Kidney capillary endothelial cell (primary cell): ENCODE measurements around the gene GCK.

ENCODE experiments used
- DNase-seq: peaks from one replicate; pipeline ENCODE4 v3.0.0-alpha.2; 2018; ENCODE audit warnings: low spot score

GCK gene

GRCh38 chr7:44155191-44156185 lies 33.8 kb downstream of the GCK start:
- no peak for DNase-seq

- no peak for DNase-seq
Measured at GRCh38 chr7:44154703-44155102, 34.5 kb downstream of the GCK start.

- DNase-seq = no peak
Measured at GRCh38 chr7:44153948-44154335, 35.3 kb downstream of the GCK start.

DNA sequence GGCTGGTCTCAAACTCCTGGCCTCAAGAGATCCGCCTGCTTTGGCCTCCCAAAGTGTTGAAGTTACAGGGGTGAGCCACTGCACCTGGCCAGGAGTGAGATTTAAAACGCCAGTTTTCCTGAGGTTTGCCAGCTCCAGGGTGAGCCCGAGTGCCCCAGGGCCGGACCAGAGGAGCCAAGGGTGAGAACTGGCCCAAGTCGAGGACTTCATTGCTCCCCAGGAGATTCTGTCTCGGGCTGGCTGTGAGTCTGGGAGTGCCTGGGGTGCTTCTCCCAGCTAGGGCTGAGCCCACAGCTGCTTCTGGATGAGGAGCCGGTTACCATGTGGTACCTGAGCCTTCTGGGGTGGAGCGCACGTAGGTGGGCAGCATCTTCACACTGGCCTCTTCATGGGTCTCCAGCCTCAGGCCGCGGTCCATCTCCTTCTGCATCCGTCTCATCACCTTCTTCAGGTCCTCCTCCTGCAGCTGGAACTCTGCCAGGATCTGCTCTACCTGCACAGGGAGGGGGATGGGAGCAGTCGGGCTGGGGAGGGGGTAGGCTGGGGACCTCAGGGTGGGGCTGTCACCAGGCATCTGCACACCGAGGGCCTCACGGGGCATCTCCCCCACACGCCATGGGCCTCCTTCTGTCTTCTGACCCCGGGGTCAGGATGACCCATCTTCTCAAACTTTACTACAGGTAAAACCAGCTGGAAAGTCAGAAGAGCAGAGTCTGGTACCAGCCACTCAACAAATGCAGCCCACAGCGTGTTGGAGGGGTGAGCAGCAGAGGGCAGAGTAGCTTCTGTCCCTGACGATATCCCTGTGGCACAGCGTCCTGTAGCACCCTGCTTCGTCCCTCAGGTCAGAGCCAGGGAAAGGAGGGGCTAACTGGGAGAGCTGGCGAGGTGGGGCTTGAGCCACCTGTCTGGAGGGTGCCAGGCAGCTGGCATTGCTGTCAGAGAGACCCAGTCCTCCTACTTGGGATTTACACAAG lies 36.0 kb downstream of the GCK start:
- no peak for DNase-seq

DNA sequence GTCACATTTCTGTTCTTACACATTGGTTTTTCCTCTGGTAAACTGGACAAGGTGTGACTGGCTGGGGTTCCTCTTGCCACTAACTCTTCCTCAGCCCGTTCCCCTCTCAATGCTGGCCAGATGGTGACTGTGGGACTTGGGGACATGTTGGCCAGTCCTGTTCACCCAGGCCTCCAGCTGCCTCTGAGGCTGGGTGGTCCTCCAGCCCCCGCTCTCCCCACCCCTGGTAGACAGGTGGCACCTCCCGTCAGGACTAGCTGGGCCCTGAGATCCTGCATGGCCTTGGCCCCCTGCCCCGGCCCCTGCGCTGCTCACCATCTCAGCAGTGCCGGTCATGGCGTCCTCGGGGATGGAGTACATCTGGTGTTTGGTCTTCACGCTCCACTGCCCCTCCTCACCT lies 37.3 kb downstream of the GCK start:
- DNase-seq = no peak

GRCh38 chr7:44150966-44151941 lies 38.0 kb downstream of the GCK start:
- DNase-seq = no peak

DNA sequence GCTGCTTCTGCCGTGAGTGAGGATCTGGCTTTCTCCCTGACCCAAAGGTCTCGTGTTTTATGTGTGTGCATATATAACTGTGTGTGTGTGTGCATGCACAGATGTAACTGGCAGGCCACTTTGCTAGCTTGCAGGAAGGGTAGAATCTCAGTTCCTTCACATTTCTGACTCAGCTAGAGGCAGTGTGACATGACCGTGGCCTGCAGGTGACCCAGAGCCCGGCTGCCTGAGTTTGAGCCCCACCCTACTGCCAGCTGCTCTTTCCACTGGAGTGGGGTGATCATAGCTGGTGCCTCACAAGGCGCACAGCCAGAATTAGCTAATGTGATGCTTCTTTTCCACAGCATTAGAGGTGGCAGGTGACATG lies 38.8 kb downstream of the GCK start:
- no peak for DNase-seq

- no peak for DNase-seq
Measured at GRCh38 chr7:44149571-44150465, 39.4 kb downstream of the GCK start.

DNA sequence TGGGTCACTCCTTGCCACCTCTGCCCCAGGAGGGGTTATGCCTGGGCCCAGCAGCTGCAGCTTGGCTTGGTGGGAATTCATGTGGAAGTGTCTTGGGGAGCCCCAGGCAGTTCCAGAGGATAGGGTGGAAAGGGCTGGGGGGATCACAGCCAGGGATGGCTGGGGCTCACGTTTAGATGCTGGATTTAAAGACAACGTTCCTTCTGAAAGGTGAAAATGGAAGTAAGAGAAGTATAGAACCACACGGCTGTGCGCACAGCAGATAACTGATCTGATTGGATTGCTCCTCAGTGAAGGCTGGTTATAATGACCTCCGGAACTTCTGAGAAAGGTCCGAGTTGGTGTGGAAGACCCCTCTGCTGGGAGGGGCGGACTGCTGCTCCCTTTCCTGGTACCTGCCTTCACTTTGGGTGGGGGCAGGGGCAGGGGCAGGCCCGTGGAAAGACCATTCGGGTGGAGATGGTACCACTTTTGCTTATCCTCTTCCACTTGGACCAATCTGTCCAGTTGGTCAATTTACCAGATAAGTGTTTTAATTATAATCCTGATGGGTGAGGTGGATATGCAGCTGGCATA lies 40.2 kb downstream of the GCK start:
- no peak for DNase-seq

- DNase-seq = no peak
Measured at GRCh38 chr7:44148166-44148565, 41.1 kb downstream of the GCK start.

DNA sequence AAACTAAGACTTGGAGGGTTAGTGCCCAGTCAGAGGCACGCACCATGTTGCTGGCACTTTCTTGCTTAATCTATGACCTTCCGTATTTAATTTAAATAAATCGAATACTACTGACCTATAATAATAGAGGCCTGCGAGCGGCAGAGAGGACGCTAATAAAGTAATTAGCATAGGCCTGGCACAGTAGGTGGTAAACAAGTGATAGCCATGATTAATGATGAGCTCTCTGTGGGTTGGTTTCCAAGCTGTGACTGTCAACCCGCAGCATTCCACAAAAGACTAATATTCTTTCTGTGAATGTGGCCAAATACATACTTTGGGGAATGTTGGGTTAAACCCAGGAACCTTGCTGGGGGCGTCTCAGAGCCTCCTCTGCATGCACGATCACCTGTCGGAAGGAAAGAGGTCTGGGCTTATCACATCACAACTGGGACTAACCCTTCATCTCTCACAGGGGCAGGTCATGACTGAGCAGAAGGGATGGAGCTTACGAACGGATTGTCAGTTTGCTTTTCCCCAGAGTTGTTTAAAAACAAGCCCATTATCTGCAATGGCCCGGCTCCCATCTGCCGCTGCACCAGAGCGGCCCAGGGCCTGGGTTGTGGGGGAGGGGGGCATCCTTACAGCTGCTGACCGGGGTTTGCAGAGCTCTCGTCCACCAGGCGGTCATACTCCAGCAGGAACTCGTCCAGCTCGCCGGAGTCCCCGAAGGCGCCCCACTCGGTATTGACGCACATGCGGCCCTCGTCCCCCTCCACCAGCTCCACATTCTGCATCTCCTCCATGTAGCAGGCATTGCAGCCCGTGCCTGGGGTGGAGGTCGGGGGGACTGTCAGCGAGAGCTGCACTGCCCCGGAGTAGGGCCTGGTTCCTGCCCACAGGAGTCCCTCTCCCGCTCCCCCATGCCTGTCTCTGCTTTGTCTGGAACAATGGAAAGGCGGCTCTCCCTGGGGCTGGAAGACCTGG lies 41.9 kb downstream of the GCK start:
- DNase-seq = no peak

DNA sequence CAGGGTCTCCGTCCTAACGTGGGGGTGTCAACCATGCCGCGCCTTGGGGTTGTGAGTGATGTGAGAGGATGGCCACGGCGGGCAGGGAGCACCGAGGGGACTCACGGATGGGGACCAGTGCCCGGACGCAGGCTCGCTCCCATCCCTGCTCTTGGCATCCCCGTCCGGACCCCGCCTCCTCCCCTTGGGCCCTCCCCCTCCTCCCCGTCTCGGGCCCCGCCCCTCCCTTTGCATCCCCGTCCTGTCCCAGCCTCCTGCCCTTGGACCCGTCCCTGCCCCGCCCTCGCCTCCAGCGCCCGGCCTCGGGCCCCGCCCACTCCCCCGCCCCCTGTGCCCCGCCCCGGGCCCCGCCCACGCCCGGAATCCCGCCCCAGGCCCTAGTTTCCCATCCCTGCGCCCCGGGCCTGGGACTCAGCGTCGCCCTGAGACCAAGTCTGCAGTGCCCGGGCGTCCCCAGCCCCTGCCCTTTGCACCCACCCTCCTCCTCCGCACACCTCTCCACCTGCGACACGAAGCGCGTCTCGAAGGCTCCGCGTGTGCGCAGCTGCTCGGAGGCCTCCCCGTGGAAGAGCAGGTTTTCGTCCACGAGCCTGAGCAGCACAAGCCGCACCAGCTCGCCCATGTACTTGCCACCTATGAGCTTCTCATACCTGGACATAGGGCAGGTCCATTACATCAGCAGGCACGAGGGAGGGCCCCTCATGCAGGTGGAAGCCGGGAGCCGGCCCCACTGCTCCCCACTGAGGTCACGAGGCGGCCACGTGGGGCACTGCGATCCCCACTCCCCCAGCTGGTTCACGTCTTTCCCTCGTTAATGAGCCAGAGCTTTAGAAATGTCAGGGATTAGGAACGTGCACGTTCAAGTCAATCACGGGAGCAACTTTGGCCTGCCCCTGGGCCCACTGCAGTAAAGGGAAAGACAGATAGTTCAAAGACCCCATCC lies 43.0 kb downstream of the GCK start:
- DNase-seq = peak; percentile 19

DNA sequence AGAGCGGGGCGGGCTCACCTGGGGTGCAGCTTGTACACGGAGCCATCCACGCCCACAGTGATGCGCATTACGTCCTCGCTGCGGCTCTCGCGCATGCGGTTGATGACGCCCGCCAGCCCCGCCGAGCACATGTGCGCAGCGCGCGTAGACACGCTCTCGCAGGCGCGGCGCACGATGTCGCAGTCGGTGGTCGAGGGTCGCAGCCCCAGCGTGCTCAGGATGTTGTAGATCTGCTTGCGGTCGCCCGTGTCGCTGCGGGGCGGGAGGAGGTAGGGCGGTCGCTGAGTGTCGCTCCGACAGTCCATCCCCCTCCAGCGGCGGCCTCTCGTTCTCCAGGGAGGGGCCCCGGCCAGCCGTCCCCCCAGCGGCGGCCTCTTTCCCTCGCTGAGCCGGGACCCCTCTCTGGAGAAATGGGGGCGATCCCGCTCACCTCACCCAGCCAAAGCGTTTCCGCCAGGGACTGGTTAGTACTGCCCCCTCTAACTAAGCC lies 43.7 kb downstream of the GCK start:
- DNase-seq = no peak

DNA sequence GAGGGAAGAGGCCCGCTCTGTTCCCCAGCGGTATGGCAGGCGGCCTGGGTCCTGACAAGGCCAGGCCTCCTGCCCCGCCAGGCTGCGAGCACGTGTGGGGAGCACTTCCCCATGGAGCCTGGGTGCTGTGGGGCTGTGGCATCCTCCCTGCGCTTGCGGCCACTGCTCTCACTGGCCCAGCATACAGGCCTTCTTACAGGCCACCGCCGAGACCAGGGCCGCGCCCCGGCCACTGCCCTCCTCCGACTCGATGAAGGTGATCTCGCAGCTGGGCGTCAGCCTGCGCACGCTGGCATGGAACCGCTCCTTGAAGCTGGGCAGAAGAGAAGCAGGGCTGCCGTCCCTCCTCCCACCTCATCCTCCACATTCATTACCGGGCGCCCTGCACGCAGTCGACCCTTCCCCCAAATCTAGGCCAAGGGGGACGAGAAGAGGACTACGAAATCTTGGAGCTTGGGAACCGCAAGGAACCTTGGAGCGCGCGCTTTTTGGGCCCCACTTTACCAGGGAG lies 44.2 kb downstream of the GCK start:
- no peak for DNase-seq

GRCh38 chr7:44144426-44144967 lies 44.7 kb downstream of the GCK start:
- no peak for DNase-seq

DNA sequence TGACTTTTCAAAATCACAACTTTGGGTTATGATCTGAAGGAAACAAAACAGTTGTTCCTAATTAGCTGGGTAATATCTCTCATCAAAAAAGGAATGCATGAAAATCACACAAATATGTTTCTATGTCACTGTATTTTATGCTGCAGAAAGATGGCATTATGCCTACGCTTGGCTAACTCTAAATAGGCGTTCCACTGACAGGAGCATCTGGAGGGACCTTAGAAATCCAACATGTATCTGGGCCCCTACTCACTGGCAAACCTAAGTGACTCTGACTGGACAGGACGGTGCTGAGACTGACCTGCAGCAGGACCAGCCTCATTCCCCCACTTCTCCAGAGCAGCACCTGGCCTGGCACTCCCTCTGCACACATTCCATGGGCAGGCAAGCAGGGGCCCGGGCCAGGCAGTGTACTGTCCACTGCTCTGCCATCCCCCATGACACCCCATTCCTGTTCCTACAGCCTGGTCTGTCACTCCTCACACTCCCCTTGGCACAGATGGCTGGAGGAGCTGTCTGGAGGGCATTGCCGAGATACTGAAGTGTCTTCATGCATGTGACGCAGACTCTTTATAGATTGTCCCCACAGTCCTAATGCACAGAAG lies 45.5 kb downstream of the GCK start:
- no peak for DNase-seq

- DNase-seq = no peak
Measured at GRCh38 chr7:44142028-44142427, 47.2 kb downstream of the GCK start.
